HG03039 (cell line): ENCODE data around the gene PRKAG2.

ENCODE experiments used
- ATAC-seq: cut with Tn5 transposase; IDR thresholded peaks from one replicate; pipeline ENCODE4 v1.9.1; 2021; ENCODE audit warnings: mild to moderate bottlenecking, moderate library complexity; ENCODE audit not compliant: unreplicated experiment

Gene PRKAG2

GRCh38 chr7:151511270-151511669 lies 365.6 kb downstream of the PRKAG2 start:
- no peak for ATAC-seq

GRCh38 chr7:151509670-151510333 lies 367.1 kb downstream of the PRKAG2 start:
- no peak for ATAC-seq

GRCh38 chr7:151508991-151509390 lies 367.9 kb downstream of the PRKAG2 start:
- no peak for ATAC-seq

- ATAC-seq: no peak
These were observed 369.1 kb downstream of the PRKAG2 start for GRCh38 chr7:151507806-151508205.

GRCh38 chr7:151506901-151507382 lies 370.0 kb downstream of the PRKAG2 start:
- ATAC-seq: no peak
